T-helper 1 cell treated with Interleukin-12 subunit alpha and Interleukin-12 subunit beta and Interleukin-4 antibody, amounts not matched to agents 30 ng/mL and 1 ng/mL, for 36 hours (primary cell): ENCODE measurements around the gene ZC3H7B. TPM values are rescaled to one million over a fixed set of nuclear protein-coding genes. Genes with fewer than 3 reads are reported as not detected.

ENCODE experiments used
- intact Hi-C: fragments of 100-400 bp; cut with micrococcal nuclease; formaldehyde crosslinking; loops from one replicate; pipeline ENCODE4 v1.15.1; 2024
- total RNA-seq: library from RNA; stranded (reverse); gene quantifications from 2 replicates; pipeline ENCODE4 v1.2.3, GENCODE V29; 2022

Gene ZC3H7B
- total RNA-seq, 1 donor from 2014 or later = 80.4 TPM

DNA sequence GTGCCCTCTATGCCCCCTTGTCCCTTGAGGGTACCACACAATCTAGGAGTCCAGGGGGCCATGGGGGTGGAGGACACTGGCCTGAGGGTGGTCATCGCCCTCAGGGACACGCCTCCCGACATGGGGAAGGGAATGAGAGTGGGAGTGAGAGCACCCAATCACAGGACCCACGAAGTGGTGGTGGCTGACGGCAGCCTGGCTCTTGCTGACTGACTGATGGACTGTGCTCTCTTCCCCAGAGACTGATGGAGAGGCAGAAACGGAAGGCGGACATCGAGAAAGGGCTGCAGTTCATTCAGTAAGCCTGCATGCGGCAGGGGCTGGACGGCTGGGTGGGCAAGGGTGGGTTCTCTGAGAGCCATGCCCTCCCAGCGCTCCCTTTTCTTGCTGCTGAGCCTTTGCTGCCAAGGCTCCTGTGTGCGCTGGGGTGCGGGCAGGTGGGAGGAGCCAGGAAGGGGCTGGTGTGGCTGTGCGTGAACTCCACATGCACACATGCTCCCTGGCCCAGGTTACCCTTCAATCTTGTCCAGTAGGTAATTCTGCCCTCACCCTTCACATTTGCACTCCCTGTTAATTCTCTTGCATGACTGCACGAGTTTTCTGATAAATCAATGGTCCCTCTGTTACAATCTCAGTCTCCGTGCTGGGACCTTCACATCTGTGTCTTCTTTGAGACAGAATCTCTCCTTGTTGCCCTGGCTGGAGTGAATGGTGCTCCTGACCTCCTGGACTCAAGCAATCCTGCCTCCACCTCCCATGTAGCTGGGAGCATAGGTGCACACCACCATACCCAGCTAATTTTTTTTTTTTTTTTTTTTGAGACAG, 19.3 kb downstream of the ZC3H7B start:
- intact Hi-C loops = no loop called here

DNA sequence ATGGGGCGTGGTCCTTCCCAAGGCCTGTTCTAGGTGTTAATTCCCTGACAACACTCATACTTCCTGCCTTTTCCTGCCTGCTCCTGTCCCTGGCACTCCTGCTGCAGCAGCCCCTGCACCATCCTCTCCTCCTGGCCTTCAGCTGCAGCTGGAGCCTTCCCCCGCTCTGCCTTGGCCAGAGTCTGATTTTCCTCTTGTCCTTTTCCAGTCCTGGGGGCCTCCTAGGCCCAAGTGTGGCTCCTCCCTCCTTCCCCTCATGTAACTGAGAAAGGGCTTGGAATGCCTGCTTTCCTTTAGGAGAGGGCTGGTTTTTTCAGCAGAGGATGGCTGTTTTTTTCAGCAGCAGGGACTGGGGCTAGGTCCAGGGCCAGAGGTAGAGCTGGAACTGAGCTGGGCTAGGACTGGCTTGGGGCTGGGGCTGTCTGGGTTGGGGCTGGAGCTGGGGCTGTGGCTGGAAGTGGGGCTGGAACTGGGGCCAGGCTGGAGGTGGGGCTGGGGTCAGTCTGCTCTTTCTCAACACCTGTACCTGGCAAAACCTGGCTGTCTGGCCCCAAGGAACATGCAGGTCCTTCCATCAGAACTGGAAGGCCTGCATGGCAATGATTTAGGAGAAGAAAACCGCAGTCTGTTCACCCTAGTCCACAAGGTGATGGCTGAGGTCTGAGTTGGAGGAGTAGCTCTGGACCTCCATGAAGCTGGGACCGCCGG, 23.6 kb downstream of the ZC3H7B start:
- intact Hi-C loops = no loop called here

DNA sequence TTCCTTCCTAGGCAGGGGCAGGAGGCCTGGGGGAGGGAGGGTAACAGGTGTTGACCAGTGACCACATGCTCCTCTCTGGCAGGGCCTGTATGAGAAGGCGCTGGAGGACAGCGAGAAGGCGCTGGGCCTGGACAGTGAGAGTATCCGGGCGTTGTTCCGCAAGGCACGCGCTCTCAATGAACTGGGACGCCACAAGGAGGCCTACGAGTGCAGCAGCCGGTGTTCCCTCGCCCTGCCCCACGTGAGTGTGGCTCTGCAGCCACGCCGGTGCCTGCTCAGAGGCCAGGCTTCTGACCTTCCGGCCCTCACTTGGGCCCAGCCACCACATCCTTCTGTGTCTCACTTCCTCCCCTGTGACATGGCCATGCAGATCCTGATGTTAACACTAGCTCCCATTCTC, 25.8 kb downstream of the ZC3H7B start:
- intact Hi-C loops = no loop called here

DNA sequence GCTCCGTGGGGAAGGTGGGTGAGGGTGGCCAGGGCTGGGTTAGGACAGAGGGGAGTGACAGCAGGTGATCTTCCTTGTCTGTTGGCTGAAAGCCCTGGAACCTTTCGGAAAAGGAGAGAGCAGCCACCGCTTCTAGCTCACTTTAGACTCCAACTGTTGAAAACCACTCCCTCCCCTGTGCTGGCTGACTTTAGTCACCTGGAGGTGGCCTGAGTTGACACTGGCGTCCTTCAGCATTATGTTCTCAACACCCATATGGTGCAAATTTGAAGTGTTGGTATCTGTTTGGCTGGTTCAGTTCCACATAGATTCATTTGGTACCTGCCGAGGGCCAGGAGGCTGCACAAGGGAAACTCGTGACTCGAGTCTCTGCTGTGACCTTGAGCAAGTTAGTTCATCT, 28.8 kb downstream of the ZC3H7B start:
- intact Hi-C loops = no loop called here

DNA sequence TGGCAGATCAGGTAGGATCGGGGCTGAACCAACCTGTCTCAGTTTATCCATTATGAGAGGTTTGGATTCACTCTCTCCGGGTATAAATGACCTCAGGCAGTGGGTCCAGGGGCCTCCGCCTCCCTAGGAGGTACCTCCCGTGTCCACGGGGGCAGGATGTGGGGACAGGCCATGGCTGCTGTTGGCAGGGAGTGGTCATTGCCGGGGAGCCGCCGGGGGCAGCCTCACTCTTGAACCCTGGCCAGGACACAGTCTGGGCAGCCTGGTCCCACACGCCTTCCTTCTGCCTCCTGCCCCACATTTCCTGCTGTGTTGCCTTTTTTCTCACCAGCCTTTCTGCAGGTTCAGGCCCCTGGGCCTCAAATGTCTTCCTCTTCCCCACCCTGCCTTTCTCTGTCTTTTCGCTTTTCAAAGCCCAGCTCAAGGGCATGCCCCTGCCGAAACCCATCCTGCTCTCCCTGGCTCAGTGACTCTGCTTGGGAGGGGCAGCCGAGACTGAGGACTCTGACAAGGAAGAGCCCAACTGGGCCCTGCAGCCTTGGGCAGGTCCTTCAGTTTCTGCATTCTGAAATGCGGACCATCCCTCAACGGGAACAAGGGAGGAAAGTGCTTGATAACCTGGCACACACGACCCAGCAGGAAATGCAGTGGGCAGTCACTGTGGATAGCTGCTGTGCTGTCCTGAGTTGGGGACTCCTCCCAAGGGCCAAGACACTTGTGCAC, 31.1 kb downstream of the ZC3H7B start:
- intact Hi-C loops = no loop called here

DNA sequence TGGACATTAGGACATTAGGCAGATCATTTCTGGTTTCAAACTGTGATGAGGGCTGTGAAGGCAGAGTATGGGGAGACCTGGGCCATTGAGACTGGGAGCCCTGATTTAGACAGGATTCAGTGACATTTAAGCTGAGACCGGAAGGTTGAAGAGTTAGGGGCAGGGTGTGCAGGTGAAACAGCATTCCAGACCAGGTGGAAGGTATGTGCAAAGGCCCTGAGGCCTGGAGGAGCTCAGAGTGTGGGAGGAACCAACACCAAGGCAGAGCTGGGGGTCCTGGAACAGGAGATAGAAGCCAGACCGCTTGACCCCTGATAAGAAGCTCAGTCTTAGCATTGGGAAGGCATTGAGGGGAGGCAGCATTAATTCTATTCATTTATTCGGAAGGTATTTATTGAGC, 32.5 kb downstream of the ZC3H7B start:
- intact Hi-C loops = no loop called here

DNA sequence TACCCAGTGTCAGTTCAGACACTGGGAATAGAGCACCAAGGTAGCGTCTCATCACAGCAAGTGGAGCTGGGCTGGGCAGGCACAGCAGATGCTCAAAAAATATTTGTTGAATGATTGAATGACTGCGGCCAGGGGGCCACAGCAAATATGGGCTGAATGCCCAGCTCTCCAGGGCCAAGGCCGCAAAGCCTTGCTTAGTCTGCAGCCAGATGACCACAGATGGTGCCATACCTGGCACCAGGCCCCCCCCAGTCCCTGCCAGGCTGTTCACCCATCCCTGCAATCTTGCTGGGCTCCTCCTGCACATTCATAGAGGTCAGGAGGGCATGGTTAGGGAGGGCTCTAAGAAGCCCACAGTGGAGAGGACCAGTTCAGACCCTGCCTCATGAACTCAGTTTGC, 32.9 kb downstream of the ZC3H7B start:
- intact Hi-C loops = no loop called here

DNA sequence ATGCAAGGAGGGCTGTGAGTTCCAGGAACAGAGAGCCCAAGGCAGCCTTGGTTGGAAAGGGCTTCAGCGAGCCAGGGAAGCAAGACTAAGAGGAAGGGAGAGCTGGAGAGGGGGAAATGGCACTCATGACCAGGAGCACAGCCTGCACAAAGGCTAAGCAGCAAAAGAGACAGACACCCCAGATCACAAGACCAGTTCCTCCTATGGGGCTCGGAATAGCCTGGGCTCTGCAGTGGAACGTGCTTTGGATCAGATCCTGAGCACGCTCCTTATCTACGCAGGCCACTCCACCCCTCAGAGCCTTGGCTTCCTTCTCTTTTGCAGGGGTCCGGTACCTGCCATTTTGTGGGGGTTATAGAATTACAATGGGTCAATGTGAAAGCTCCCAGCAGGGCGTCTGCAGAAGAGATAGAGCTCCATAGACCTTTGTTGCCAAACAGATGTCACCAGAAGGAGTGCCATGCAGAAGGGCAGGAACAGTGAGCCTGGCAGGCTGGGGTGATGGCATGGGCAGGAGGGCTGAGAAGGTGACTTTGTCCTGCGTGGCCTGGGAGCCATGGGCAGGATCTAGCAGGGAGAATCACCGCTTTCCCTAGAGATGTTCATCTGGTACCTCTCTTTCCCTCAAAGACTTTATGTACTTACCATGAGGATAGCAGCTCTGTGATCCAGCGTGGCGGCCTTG, 33.8 kb downstream of the ZC3H7B start:
- intact Hi-C loops = no loop called here

DNA sequence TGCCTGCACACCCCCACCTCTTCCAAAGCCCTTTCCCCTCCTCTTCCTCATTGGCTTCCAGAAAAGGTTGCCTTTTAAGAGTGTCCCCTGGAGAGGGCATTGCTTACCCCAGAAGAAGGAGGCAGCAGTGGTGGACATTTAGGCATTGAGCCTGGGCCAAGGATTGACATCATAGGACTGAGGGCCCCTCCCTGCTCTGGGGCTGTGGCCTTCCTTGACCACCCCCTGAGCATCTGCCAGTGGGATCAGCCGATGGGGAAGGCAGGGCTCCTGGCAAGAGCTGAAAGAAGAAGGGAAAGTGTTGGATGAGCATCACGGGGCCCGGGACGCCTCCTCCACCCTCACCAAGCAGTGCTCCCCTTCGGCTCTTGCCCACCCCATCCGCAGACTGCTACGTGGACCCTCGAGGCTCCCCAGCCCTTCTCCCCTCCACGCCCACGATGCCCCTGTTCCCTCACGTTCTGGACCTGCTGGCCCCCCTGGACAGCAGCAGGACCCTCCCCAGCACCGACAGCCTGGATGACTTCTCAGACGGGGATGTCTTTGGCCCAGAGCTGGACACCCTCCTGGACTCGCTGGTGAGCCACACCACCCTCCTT, 37.4 kb downstream of the ZC3H7B start:
- intact Hi-C loops = no loop called here

DNA sequence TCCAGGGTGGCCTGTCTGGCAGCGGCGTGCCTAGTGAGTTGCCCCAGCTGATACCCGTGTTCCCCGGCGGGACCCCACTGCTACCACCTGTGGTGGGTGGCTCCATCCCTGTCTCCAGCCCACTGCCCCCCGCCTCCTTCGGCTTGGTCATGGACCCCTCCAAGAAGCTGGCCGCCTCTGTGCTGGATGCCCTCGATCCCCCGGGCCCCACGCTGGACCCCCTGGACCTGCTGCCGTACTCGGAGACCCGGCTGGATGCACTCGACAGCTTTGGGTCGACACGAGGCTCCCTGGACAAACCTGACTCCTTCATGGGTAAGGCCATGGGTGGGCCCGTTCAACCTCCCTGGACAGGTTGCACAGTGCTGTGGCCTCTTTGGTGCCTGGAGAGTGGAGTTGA, 38.5 kb downstream of the ZC3H7B start:
- intact Hi-C loops = no loop called here

DNA sequence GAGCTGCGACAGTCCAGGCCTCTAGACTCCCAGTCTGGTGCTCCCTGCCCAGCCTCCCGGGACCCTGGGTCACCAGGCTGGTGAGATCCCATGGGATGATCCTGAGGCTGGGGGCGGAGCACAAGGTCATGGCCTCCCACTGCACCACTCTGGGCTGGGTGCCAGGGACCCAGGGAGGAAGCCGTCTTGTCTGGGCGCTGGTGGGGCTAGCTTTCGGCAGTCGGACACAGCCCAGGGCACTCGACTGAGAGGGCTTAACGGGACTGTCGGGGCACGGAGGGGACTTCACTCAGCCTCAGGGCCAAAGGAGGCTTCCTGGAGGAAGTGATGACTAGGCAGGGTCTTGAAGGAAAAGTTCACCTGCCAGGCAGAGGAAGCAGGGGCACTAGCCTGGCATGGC, 39.0 kb downstream of the ZC3H7B start:
- intact Hi-C loops = no loop called here

DNA sequence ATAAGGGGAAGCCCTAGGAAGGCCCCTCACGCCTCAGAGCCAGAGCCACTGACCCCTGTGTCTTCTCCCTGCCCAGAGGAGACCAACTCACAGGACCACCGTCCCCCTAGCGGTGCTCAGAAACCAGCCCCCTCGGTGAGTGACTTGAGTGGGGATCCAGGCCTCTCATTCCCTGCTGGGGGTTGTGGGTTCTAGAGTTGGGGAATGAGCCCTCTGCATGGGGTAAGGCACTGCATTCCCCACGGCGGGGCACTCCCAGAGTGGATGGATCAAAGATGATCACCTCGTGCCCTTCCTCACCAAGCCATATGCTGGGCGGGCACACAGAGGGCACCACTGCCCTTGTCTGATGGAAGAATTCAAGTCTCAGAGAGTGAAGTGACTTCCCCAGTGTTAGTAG, 39.7 kb downstream of the ZC3H7B start:
- intact Hi-C loops = no loop called here

DNA sequence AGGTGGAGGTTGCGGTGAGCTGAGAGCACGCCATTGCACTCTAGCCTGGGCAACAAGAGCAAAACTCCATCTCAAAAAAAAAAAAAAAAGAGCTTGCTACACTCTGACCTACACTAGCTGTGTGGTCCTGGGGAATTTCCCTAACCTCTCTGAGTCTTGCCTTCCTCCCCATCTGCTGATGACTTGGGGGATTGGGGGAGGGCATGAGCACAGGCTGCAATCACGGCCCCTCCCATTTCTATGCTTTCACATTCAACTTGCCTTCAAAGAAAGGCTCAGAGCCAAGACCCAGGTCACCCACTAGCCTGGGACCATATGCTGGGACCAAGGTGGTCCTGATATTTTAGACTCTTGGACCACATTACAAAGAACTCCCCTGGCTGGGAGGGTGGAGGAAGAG, 40.7 kb downstream of the ZC3H7B start:
- intact Hi-C loops = loop anchor here (1.0 kb wide), 3 partner anchors 39 to 56 kb away; partner anchors contain the start of genes RANGAP1, TEF and ZC3H7B

DNA sequence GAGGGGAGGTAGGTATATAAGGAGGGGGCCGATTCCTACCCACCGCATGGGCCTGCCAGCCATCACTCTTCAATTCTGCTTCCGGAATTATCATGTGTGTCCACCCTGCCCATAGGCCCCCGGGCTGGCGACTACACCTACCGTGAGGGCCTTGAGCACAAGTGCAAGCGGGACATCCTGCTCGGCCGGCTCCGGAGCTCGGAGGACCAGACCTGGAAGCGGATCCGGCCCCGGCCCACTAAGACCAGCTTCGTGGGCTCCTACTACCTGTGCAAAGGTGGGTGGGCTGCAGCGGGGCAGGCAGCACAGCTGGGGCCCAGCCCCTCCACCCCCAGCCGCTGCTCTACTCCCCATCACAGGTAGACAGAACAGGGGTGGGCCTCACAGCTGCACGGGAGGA, 42.0 kb downstream of the ZC3H7B start:
- intact Hi-C loops = no loop called here

DNA sequence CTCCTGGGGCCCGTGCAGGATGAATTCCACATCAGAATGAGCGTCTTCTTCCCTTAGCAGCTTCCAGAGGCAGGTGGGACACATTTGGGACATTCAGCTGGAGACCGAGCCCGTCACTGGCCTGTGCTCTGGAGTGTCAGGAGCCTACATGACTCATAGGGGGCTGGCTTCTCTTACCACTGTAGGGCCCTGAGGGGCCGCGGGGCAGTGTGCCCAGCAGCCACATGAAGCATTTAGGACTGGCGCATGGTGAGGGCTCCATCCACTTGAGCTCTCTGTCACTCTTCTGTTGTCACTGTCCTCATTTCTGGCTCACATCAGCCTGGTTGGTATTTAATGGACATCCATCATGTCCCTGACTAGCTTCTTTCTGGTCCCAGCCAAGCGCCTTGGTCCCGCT, 42.4 kb downstream of the ZC3H7B start:
- intact Hi-C loops = no loop called here

DNA sequence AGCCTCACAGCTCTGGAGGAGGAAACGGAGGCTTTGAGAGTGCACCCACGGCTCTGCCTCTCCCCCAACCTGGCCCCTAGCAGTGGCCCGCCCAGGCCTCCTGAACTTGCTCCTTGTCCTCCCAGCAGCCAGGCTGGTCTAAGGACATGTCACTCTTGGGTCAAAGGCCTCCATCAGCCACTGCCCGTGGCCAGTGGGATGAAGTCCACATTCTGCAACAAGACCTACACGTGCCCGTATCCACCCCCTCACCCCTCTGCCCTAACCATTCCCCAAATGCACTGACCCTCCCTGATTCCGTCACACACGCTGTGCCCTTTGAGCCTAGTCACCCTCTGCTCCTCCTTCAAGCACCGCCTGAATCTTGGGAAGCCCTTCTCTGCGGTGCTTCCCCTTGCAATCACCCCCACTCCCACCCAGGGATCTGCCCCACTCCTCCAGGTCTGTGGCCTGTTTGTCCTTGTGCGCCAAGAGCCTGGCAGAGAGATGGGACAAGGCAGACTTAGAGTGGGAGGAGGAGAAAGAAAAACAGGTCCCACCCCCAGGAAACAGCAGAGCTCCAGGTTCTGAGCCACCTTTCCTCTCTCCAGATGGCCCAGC, 43.0 kb downstream of the ZC3H7B start:
- intact Hi-C loops = no loop called here

DNA sequence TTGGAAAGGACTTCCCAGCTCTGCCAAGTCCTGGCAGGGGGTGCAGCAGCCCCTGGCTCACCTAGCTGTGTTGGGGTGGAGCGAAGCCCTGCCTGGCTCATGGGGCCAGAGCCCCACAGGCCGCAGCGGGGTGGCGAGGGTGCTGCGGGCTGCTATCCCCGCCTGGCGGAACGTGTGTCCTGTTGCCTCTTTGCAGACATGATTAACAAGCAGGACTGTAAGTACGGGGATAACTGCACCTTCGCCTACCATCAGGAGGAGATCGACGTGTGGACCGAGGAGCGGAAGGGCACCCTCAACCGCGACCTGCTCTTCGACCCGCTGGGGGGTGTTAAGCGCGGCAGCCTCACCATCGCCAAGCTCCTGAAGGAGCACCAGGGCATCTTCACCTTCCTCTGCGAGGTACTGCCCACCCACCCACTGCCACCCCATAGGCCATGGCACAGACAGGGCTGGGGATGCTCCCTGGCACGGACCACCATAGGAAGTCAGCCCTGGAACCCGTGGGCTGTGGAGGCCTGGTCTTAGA, 44.5 kb downstream of the ZC3H7B start:
- intact Hi-C loops = no loop called here

DNA sequence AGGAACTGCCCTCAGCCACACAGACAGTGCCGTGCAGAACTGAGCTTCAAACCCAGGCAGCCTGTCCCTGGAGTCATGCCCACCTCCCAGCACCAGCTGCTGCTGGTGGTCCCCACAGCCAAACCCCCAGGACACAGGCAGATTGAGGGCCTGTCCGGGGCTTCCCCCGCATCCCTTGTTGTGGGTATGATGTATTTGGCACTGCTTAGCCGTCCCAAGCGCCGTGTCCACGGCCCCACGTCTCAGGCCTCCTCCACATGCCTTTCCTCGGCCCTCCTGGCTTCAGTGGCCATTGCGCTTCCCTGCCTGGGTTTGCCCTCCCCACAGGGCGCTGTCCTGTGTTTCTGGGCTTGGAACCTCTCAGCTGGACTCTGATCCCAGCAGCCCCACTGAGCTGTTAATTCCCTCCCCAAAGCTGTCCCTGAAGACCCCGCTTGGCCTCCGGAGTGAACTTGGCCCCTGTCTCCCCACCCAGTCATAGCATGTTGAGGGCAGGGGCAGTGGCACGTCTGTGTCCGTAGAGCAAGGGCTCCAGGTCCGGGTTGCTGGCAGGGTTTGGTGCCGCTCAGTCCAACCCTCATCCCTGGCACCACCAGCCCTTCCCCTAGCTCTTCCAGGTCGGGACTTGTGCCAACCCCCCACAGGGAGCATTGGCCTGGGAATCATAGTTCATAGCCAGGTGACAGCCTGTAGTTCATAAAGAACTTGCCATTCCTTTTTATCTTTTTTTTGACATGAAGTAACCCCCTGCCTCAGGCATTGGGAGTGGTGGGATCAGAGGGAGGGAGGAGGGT, 45.9 kb downstream of the ZC3H7B start:
- intact Hi-C loops = no loop called here

DNA sequence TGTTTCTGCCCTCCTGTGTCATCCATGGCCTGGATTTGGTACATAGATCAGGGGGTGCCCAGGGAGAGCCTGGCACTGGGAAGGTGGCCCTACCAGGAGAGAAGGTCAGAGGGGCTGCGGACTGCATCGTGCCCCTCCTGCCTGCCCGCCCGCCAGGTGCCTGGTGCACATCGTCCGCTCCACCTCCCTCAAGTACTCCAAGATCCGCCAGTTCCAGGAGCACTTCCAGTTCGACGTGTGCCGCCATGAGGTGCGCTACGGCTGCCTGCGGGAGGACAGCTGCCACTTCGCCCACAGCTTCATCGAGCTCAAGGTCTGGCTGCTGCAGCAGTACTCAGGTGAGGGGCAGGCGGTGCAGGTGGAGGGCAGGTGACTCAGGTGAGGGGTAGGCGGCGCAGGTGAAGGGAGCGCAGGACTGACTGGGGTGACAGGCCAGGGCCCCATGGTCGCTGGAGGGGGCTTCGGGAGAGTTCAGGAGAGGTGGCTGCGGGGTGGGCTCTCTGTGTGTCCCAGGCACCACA, 47.7 kb downstream of the ZC3H7B start:
- intact Hi-C loops = no loop called here
